Mammary epithelial cell (primary cell): ENCODE data around the gene NCAM2.

ENCODE experiments used
- EZH2 ChIP-seq: IDR thresholded peaks from 2 replicates; pipeline ENCODE4 v1.6.1; 2012; ENCODE audit warnings: low read length, inconsistent platforms, borderline replicate concordance
- TF ChIP-seq, protein P1 (sequence below), 2 donors: IDR thresholded peaks in 1 of 2; conservative IDR thresholded peaks in 1 of 2; 2 replicates each; pipeline ENCODE4 v1.5.1; 2011 to 2012; ENCODE audit warnings: inconsistent platforms in 2 of 2, low read length in 2 of 2, mild to moderate bottlenecking in 2 of 2, control low read depth in 1 of 2, low read depth in 1 of 2; ENCODE audit not compliant: insufficient read depth in 1 of 2; ENCODE audit errors: extremely low read depth in 1 of 2

DNA sequence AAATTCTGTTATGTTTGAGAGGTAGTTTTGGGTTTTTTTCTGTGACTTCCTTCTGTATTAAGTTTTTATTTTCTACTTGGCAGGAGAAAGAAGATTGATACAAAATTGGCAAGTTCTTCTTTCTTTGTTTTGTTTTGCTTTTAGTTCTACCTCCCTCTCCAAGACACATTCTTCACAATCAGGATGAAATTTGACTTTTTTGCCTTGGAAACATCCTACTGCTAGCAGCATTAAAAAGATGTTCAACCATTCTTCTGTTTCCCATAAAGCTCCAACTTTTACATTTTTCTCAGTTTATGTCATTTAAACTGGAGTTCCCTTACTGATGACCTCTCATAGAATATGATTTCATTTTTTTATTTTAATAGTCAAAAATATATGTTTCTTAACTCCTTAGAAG, 234.8 kb downstream of the NCAM2 start:
- TF ChIP-seq, protein P1, sequence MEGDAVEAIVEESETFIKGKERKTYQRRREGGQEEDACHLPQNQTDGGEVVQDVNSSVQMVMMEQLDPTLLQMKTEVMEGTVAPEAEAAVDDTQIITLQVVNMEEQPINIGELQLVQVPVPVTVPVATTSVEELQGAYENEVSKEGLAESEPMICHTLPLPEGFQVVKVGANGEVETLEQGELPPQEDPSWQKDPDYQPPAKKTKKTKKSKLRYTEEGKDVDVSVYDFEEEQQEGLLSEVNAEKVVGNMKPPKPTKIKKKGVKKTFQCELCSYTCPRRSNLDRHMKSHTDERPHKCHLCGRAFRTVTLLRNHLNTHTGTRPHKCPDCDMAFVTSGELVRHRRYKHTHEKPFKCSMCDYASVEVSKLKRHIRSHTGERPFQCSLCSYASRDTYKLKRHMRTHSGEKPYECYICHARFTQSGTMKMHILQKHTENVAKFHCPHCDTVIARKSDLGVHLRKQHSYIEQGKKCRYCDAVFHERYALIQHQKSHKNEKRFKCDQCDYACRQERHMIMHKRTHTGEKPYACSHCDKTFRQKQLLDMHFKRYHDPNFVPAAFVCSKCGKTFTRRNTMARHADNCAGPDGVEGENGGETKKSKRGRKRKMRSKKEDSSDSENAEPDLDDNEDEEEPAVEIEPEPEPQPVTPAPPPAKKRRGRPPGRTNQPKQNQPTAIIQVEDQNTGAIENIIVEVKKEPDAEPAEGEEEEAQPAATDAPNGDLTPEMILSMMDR (conservative IDR thresholded peaks at IDR 0.05 in 1 of 2, IDR thresholded peaks at IDR 0.05 in 1 of 2; ENCODE audit: extremely low read depth in 1 of 2, insufficient read depth in 1 of 2, low read depth in 1 of 2, low read length in 2 of 2), result no peak
- no peak for TF ChIP-seq EZH2
